GM13977 (cell line): ENCODE results near the gene FOXG1.

ENCODE experiments used
- DNase-seq: peaks from one replicate; pipeline ENCODE4 v3.0.0; 2012; ENCODE audit warnings: low spot score
- in situ Hi-C: fragments of 300-500 bp; cut with MboI; formaldehyde crosslinking; loops from one replicate; pipeline ENCODE4 v1.12.0; 2022; ENCODE audit warnings: low sequenced_read_pairs, low pct_unique_long_range_greater_than_20kb, mixed read lengths, inconsistent platforms; ENCODE audit not compliant: unreplicated experiment
- TF ChIP-seq, protein P1 (sequence below): IDR thresholded peaks from 2 replicates; pipeline ENCODE4 v1.5.1; 2012; ENCODE audit warnings: mild to moderate bottlenecking, control low read depth; ENCODE audit not compliant: insufficient read depth; ENCODE audit errors: extremely low read depth, missing control alignments

FOXG1 gene

GRCh38 chr14:28773861-28774691, 7.5 kb downstream of the FOXG1 start:
- TF ChIP-seq, protein P1, sequence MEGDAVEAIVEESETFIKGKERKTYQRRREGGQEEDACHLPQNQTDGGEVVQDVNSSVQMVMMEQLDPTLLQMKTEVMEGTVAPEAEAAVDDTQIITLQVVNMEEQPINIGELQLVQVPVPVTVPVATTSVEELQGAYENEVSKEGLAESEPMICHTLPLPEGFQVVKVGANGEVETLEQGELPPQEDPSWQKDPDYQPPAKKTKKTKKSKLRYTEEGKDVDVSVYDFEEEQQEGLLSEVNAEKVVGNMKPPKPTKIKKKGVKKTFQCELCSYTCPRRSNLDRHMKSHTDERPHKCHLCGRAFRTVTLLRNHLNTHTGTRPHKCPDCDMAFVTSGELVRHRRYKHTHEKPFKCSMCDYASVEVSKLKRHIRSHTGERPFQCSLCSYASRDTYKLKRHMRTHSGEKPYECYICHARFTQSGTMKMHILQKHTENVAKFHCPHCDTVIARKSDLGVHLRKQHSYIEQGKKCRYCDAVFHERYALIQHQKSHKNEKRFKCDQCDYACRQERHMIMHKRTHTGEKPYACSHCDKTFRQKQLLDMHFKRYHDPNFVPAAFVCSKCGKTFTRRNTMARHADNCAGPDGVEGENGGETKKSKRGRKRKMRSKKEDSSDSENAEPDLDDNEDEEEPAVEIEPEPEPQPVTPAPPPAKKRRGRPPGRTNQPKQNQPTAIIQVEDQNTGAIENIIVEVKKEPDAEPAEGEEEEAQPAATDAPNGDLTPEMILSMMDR, result peak; percentile 70
- no peak for DNase-seq
- in situ Hi-C loops, result loop anchor here (25.0 kb wide), 2 partner anchors 438 to 763 kb away; no protein-coding TSS in a partner anchor

- in situ Hi-C loops, result loop anchor here (25.0 kb wide), 2 partner anchors 437 to 762 kb away; no protein-coding TSS in a partner anchor
- no peak for DNase-seq
- TF ChIP-seq, protein P1, result no peak
Measured at GRCh38 chr14:28774764-28775735, 8.5 kb downstream of the FOXG1 start.

- TF ChIP-seq, protein P1, result no peak
- no peak for DNase-seq
- in situ Hi-C loops, result no loop called here
Measured at GRCh38 chr14:28776482-28777266, 10.1 kb downstream of the FOXG1 start.

DNA sequence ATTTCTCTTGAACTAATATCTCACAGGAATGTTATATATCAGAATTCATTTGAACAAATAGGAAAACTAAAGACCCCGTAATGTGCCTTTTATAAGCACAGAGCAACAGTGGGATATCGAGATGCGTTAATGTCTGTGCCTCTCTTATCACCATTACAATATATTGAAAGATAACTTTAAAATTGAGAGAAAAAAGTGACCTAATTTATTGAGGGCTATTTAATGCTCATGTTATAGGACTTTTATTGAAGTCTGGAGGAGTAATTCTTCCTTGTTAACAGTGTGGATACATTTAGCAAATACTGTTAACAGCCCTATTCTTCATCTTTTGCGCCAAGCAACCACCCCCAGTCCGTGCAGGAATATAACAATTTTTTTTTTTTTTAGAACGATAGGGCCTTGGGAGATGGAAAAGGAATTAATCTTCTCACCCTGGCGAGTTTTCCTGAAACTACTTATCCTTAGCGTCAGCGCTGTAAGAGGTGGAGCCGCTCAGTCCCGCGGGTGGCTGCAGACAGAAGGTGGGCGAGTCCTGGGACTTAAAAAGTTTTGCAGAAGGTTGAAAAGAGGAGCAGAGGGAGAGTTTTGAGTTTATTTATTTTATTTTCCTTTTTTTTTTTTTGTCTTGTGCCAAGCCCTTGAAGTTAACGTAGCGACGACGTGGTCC, 11.0 kb downstream of the FOXG1 start:
- no peak for DNase-seq
- in situ Hi-C loops, result no loop called here
- TF ChIP-seq, protein P1, result no peak

- no peak for DNase-seq
- TF ChIP-seq, protein P1, result no peak
- in situ Hi-C loops, result no loop called here
Measured at GRCh38 chr14:28778138-28779117, 11.8 kb downstream of the FOXG1 start.
